ENCODE results near the gene LPGAT1. TPM values are rescaled to one million over a fixed set of nuclear protein-coding genes. Genes with fewer than 3 reads are reported as not detected.
"Not testable (repeated sequence)": the region's sequence is repeated elsewhere in the genome, so short reads cannot be mapped to it uniquely, and the experiment has no call there.

The LPGAT1 gene
- total and polyA plus RNA-seq, 2 experiments from 2014 or later, result 36.4 to 92.1 TPM

DNA sequence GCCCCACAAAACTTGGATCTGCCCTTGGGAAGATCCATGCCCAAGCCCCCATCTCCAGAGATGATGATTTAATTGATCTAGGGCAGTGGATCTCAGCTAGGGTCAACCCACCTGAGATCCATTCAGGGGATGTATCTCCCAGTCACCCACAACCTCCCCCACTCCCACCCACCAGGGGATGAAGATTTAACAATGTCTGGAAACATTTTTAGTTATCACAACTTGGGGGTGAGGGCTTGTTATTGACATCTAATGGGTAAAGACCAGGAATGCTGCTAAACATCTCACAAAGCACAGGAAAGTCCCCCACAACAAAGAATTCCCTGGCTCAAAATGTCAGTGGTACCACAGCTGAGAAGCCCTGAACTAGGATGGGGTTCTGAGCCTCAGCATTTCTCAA is 45.0 kb upstream of the LPGAT1 start:
- Histone ChIP-seq H3K27me3 (no peaks in the 10 kb centered on the region), H3K79me2 (no peaks in the 10 kb centered on the region)
- TF ChIP-seq, protein P1, sequence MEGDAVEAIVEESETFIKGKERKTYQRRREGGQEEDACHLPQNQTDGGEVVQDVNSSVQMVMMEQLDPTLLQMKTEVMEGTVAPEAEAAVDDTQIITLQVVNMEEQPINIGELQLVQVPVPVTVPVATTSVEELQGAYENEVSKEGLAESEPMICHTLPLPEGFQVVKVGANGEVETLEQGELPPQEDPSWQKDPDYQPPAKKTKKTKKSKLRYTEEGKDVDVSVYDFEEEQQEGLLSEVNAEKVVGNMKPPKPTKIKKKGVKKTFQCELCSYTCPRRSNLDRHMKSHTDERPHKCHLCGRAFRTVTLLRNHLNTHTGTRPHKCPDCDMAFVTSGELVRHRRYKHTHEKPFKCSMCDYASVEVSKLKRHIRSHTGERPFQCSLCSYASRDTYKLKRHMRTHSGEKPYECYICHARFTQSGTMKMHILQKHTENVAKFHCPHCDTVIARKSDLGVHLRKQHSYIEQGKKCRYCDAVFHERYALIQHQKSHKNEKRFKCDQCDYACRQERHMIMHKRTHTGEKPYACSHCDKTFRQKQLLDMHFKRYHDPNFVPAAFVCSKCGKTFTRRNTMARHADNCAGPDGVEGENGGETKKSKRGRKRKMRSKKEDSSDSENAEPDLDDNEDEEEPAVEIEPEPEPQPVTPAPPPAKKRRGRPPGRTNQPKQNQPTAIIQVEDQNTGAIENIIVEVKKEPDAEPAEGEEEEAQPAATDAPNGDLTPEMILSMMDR (IDR thresholded peaks at IDR 0.05; ENCODE audit: poor library complexity), result no peak
- TF ChIP-seq EZH2 (IDR thresholded peaks at IDR 0.05; ENCODE audit: borderline replicate concordance) (no peak), EZH2phosphoT487 (IDR thresholded peaks at IDR 0.05; ENCODE audit: low read depth, severe bottlenecking, unreplicated experiment) (no peak)

DNA sequence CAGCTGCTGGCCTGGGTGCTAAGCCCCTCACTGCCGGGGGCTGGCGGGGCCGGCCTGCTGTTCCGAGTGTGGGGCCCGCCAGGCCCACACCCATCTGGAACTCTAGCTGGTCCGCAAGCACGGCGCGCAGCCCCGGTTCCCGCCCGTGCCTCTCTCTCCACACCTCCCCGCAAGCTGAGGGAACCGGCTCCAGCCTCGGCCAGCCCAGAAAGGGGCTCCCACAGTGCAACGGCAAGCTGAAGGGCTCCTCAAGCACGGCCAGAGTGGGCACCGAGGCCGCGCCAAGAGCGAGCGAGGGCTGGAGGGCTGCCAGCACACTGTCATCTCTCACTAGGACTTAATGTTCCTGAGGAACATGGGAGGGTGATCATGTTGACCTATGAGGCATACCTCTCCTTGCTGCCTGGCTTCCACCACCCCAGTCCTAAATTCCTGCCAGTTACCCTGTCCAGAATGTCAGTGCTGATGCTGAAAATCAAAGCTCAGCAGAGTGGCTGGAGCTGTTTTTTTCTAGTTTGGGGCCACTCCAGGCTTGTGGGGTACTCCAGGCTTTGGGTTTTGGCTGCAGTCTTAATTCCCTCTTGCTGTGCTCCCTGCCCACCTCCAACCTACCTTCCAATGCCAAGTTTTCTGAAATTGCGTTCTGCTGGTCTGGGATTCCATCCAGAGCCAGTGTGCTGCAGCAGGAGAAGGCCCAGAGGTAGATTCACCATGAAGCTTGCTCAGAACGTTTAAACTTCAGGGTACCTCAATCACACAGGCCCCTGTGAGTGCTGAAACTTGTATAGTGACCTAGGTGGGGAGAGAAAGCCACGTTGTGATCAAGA is 44.2 kb upstream of the LPGAT1 start:
- H4K20me1 ChIP-seq (ENCODE audit: insufficient read depth, poor library complexity, severe bottlenecking), result no peaks in the 10 kb centered on the region
- H3K36me3 ChIP-seq (replicated peaks; ENCODE audit: insufficient read depth, low read depth), result no peaks in the 10 kb centered on the region
- WGBS (ENCODE audit: low lambda C conversion rate, missing lambda C conversion rate), result 95% methylated on average over 16 of the region's 25 CpGs
- H3K79me2 ChIP-seq, result no peaks in the 10 kb centered on the region
- H2AFZ ChIP-seq, result no peak overlapping the region
- H3K4me2 ChIP-seq, result no peak overlapping the region
- no peak overlapping the region for H3K27ac ChIP-seq
- no peaks in the 10 kb centered on the region for H3K9me2 ChIP-seq (replicated peaks; ENCODE audit: insufficient read depth)
- no peak overlapping the region for H3K4me3 ChIP-seq
- no peak for DNase-seq (ENCODE audit: low spot score)
- no peaks in the 10 kb centered on the region for H3K27me3 ChIP-seq
- H3K9me3 ChIP-seq (ENCODE audit: low read depth), result no peaks in the 10 kb centered on the region
- TF ChIP-seq EZH2phosphoT487 (IDR thresholded peaks at IDR 0.05; ENCODE audit: low read depth, severe bottlenecking, unreplicated experiment), result no peak
- TF ChIP-seq, protein P1 (IDR thresholded peaks at IDR 0.05; ENCODE audit: poor library complexity), result no peak
- TF ChIP-seq EZH2 (IDR thresholded peaks at IDR 0.05; ENCODE audit: borderline replicate concordance), result no peak
- H3K4me1 ChIP-seq (ENCODE audit: insufficient read depth), result no peaks in the 10 kb centered on the region

More for the DNA sequence above, 45.0 kb upstream of the LPGAT1 start:
- no peaks in the 10 kb centered on the region for H3K9me2 ChIP-seq (replicated peaks; ENCODE audit: insufficient read depth)
- H3K4me1 ChIP-seq (ENCODE audit: insufficient read depth), result no peaks in the 10 kb centered on the region
- no peak overlapping the region for H3K27ac ChIP-seq
- H3K9me3 ChIP-seq (ENCODE audit: low read depth), result no peaks in the 10 kb centered on the region
- no peaks in the 10 kb centered on the region for H3K36me3 ChIP-seq (replicated peaks; ENCODE audit: insufficient read depth, low read depth)
- H4K20me1 ChIP-seq (ENCODE audit: insufficient read depth, poor library complexity, severe bottlenecking), result no peaks in the 10 kb centered on the region
- no peak overlapping the region for H3K4me2 ChIP-seq
- no peak overlapping the region for H2AFZ ChIP-seq
- no peak overlapping the region for H3K4me3 ChIP-seq
- DNase-seq (ENCODE audit: low spot score), result no peak

DNA sequence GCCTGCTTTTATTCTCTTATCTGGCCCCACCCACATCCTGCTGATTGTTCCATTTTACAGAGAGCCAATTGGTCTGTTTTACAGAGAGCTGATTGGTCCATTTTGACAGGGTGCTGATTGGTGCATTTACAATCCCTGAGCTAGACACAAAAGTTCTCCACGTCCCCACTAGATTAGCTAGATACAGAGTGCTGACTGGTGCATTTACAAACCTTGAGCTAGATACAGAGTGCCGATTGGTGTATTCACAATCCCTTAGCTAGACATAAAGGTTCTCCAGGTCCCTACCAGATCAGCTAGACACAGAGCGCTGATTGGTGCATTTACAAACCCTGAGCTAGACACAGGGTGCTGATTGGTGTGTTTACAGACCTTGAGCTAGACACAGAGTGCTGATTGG is 43.2 kb upstream of the LPGAT1 start:
- not testable (repeated sequence) for H3K79me2 ChIP-seq; H4K20me1 ChIP-seq (ENCODE audit: insufficient read depth, poor library complexity, severe bottlenecking); H3K9me3 ChIP-seq (ENCODE audit: low read depth); H2AFZ ChIP-seq; H3K4me1 ChIP-seq (ENCODE audit: insufficient read depth); H3K36me3 ChIP-seq (replicated peaks; ENCODE audit: insufficient read depth, low read depth); H3K27ac ChIP-seq; DNase-seq (ENCODE audit: low spot score); H3K9me2 ChIP-seq (replicated peaks; ENCODE audit: insufficient read depth); H3K27me3 ChIP-seq; H3K4me3 ChIP-seq; H3K4me2 ChIP-seq
- WGBS (ENCODE audit: low lambda C conversion rate, missing lambda C conversion rate), result 86% methylated on average over 3 of the region's 3 CpGs

DNA sequence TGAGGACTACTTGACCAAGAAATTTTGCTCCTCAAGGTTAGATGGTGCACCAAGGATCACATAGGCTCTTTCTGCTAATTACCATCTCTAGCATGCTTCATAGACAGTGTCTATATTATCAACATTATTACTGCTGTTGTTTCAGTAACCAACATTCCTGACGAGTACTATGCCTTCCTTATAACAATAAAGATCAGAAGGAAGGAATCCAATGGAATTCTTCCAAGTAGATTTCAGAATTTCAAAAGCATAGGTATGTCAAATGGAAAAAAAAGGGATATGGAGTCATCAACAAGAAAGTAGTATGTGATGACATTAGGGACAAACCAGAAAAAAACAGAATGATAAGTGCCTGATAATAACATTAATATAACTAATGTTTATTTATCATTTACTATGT is 39.6 kb upstream of the LPGAT1 start:
- H3K36me3 ChIP-seq (replicated peaks; ENCODE audit: insufficient read depth, low read depth), result no peaks in the 10 kb centered on the region
- 92% methylated on average over 1 of the region's 1 CpG for WGBS (ENCODE audit: low lambda C conversion rate, missing lambda C conversion rate)
- no peak overlapping the region for H2AFZ ChIP-seq
- H3K4me2 ChIP-seq, result no peak overlapping the region
- no peaks in the 10 kb centered on the region for H3K9me2 ChIP-seq (replicated peaks; ENCODE audit: insufficient read depth)
- TF ChIP-seq EZH2 (IDR thresholded peaks at IDR 0.05; ENCODE audit: borderline replicate concordance) (no peak), EZH2phosphoT487 (IDR thresholded peaks at IDR 0.05; ENCODE audit: low read depth, severe bottlenecking, unreplicated experiment) (no peak)
- TF ChIP-seq, protein P1 (IDR thresholded peaks at IDR 0.05; ENCODE audit: poor library complexity), result no peak
- H3K4me3 ChIP-seq, result no peak overlapping the region
- no peak for DNase-seq (ENCODE audit: low spot score)
- H3K4me1 ChIP-seq (ENCODE audit: insufficient read depth), result no peaks in the 10 kb centered on the region
- H4K20me1 ChIP-seq (ENCODE audit: insufficient read depth, poor library complexity, severe bottlenecking), result no peaks in the 10 kb centered on the region
- H3K27ac ChIP-seq, result no peak overlapping the region
- H3K27me3 ChIP-seq, result no peaks in the 10 kb centered on the region
- H3K9me3 ChIP-seq (ENCODE audit: low read depth), result no peaks in the 10 kb centered on the region
- H3K79me2 ChIP-seq, result no peaks in the 10 kb centered on the region
